Thymus (tissue), 11 donors: ENCODE measurements around the gene TUT7. TPM values are rescaled to one million over a fixed set of nuclear protein-coding genes. Genes with fewer than 3 reads are reported as not detected.

Experiments
- DNase-seq, 9 donors: peaks; one replicate each; pipeline ENCODE4 v3.0.0-alpha.2; 2013; ENCODE audit warnings: low spot score in 9 of 9, low read depth in 6 of 9, missing footprints in 1 of 9
- H3K27ac ChIP-seq, 2 donors: one replicate each; pipeline ENCODE4 v1.5.1; 2013; ENCODE audit warnings: control low read depth in 1 of 2, low read depth in 1 of 2, low read length in 1 of 2, mild to moderate bottlenecking in 1 of 2, moderate library complexity in 1 of 2
- H3K27me3 ChIP-seq, 2 donors: one replicate each; pipeline ENCODE4 v1.5.1; 2013; ENCODE audit warnings: low read length in 1 of 2; ENCODE audit not compliant: control insufficient read depth in 2 of 2, insufficient read depth in 1 of 2
- H3K36me3 ChIP-seq, 2 donors: one replicate each; pipeline ENCODE4 v1.5.1; 2013; ENCODE audit warnings: low read length in 1 of 2, mild to moderate bottlenecking in 1 of 2, moderate library complexity in 1 of 2; ENCODE audit not compliant: control insufficient read depth in 2 of 2, insufficient read depth in 2 of 2
- H3K4me1 ChIP-seq, 2 donors: one replicate each; pipeline ENCODE4 v1.5.1; 2013; ENCODE audit warnings: low read length in 2 of 2; ENCODE audit not compliant: control insufficient read depth in 2 of 2, insufficient read depth in 2 of 2
- H3K4me3 ChIP-seq, 2 donors: one replicate each; pipeline ENCODE4 v1.5.1; 2013; ENCODE audit warnings: low read length in 2 of 2, control low read depth in 1 of 2, mild to moderate bottlenecking in 1 of 2
- H3K9me3 ChIP-seq, 2 donors: one replicate each; pipeline ENCODE4 v1.5.1; 2013; ENCODE audit warnings: low read length in 1 of 2, mild to moderate bottlenecking in 1 of 2; ENCODE audit not compliant: control insufficient read depth in 2 of 2, insufficient read depth in 1 of 2
- WGBS: extraction: QIAGEN DNeasy Blood & Tissue Kit; methylation state at CpG from one replicate; pipeline ENCODE4 v1.1.7; 2013; 5-methylcytosine and 5-hydroxymethylcytosine counted together
- polyA plus RNA-seq: library from polyadenylated mRNA; stranded (reverse); fragments of 200-250 nt; gene quantifications from one replicate; pipeline ENCODE4 v1.2.3, GENCODE V29; 2013
- total RNA-seq: library from RNA; stranded (reverse); fragments of 120-200 nt; gene quantifications from one replicate; pipeline ENCODE4 v1.2.4, GENCODE V29; 2013
- donor health status: healthy.

The TUT7 gene
- total and polyA plus RNA-seq, 2 donors, result 25.9 to 29.2 TPM

- H3K9me3 ChIP-seq, result no peaks in the 10 kb centered on the region
- peaks cover 7 to 9% of the 10 kb centered on the region in 2 donors for H3K4me1 ChIP-seq
- no peaks in the 10 kb centered on the region for H3K27me3 ChIP-seq
- peaks cover 0 to 4% of the 10 kb centered on the region in 2 donors for H3K36me3 ChIP-seq
- DNase-seq, result peak in 4 of 9 donors; percentile 7 to 38 (median 10)
- 2% methylated on average over 31 of the region's 31 CpGs for WGBS
- H3K4me3 ChIP-seq, result peak overlapping the region; percentile 75 to 80
- peak overlapping the region; percentile 84 to 90 for H3K27ac ChIP-seq
Measured at GRCh38 chr9:86281593-86282076, 72.6 kb downstream of the TUT7 start.

DNA sequence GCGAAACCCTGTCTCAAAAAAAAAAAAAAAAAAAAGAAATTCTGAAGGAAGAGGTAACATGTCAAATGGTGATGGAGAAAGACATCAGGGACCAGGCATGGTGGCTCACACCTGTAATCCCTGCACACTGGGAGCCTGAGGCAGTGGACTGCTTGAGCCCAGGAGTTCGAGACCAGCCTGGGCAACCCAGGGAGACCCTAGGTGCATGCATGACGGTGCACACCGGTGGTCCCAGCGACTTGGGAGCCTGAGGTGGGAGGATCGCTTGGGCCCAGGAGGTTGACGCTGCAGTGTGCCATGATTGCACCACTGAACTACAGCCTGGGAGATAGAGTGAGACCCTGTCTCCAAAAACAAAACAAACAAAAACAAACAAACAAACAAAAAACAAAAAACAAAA is 73.6 kb downstream of the TUT7 start:
- Histone ChIP-seq H3K4me3 (no peak overlapping the region), H3K9me3 (no peaks in the 10 kb centered on the region), H3K36me3 (no peaks in the 10 kb centered on the region), H3K4me1 (peaks cover 7 to 9% of the 10 kb centered on the region in 2 donors), H3K27ac (no peak overlapping the region), H3K27me3 (no peaks in the 10 kb centered on the region)
- no peak for DNase-seq
- 97% methylated on average over 7 of the region's 7 CpGs for WGBS

GRCh38 chr9:86279839-86280238 is 74.4 kb downstream of the TUT7 start:
- no peaks in the 10 kb centered on the region for H3K9me3 ChIP-seq
- 98% methylated on average over 3 of the region's 3 CpGs for WGBS
- peaks cover 7 to 9% of the 10 kb centered on the region in 2 donors for H3K4me1 ChIP-seq
- H3K4me3 ChIP-seq, result no peak overlapping the region
- no peak overlapping the region for H3K27ac ChIP-seq
- no peaks in the 10 kb centered on the region for H3K36me3 ChIP-seq
- no peaks in the 10 kb centered on the region for H3K27me3 ChIP-seq
- DNase-seq, result no peak

DNA sequence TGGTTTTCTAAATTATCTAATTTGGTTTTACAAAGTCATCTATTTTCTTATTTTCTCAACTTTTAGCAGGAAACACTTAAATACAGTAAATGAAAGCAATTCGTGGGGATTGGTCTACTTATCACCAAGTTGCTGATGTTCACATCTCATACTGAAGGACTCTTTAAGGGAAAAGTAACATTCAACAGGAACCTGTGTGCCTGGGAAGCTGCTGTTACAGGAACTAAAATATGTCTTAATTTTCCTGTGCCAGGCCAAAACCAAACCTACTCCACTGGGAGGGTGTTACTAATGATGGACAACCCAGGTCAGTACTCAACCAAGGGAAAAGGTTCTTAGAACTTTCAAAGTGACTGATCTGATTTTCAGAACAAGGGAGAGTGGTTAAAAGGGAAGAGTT is 77.1 kb downstream of the TUT7 start:
- Histone ChIP-seq H3K27me3 (no peaks in the 10 kb centered on the region), H3K27ac (no peak overlapping the region), H3K9me3 (no peaks in the 10 kb centered on the region), H3K4me3 (no peak overlapping the region), H3K36me3 (peaks cover 2 to 5% of the 10 kb centered on the region in 2 donors), H3K4me1 (peaks cover 0 to 4% of the 10 kb centered on the region in 2 donors)
- no peak for DNase-seq
- WGBS, result 64% methylated on average over 1 of the region's 1 CpG

GRCh38 chr9:86275962-86276361 is 78.2 kb downstream of the TUT7 start:
- Histone ChIP-seq H3K27ac (no peak overlapping the region), H3K36me3 (peaks cover 8 to 13% of the 10 kb centered on the region in 2 donors), H3K4me3 (no peak overlapping the region), H3K9me3 (no peaks in the 10 kb centered on the region), H3K27me3 (no peaks in the 10 kb centered on the region), H3K4me1 (peaks cover 0 to 4% of the 10 kb centered on the region in 2 donors)
- 96% methylated on average over 3 of the region's 3 CpGs for WGBS
- DNase-seq, result peak in 1 of 9 donors; percentile 29

GRCh38 chr9:86274821-86275643 is 79.2 kb downstream of the TUT7 start:
- Histone ChIP-seq H3K9me3 (no peaks in the 10 kb centered on the region), H3K27me3 (no peaks in the 10 kb centered on the region), H3K36me3 (peaks cover 8 to 13% of the 10 kb centered on the region in 2 donors), H3K4me1 (no peaks in the 10 kb centered on the region), H3K27ac (no peak overlapping the region), H3K4me3 (no peak overlapping the region)
- WGBS, result 95% methylated on average over 7 of the region's 7 CpGs
- DNase-seq, result no peak

DNA sequence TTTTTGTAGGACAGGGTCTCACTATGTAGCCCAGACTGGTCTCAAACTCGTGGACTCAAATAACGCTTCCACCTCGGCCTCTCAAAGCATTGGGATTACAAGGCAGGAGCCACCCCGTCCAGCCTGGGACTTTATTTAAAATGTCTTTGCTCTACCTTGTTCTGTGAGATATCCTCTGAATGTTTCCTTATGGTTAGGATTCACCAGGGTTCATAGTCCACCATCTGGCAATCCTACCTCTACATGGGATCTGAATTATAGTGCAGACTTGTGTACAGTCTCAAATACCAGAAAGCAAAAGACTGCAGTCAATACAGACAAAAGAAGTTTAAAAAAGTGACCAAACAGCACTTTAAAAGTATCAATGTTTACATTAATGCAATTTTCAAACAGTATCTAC is 82.0 kb downstream of the TUT7 start:
- DNase-seq, result no peak
- Histone ChIP-seq H3K4me3 (no peak overlapping the region), H3K27ac (no peak overlapping the region), H3K4me1 (no peaks in the 10 kb centered on the region), H3K36me3 (peaks cover 8 to 13% of the 10 kb centered on the region in 2 donors), H3K9me3 (no peaks in the 10 kb centered on the region), H3K27me3 (no peaks in the 10 kb centered on the region)
- WGBS, result 98% methylated on average over 4 of the region's 4 CpGs

GRCh38 chr9:86263876-86264275 is 90.3 kb downstream of the TUT7 start:
- Histone ChIP-seq H3K27ac (no peak overlapping the region), H3K27me3 (no peaks in the 10 kb centered on the region), H3K9me3 (no peaks in the 10 kb centered on the region), H3K4me3 (no peak overlapping the region), H3K36me3 (peaks cover 3 to 14% of the 10 kb centered on the region in 2 donors), H3K4me1 (no peaks in the 10 kb centered on the region)
- WGBS, result 97% methylated on average over 6 of the region's 6 CpGs
- DNase-seq, result no peak

DNA sequence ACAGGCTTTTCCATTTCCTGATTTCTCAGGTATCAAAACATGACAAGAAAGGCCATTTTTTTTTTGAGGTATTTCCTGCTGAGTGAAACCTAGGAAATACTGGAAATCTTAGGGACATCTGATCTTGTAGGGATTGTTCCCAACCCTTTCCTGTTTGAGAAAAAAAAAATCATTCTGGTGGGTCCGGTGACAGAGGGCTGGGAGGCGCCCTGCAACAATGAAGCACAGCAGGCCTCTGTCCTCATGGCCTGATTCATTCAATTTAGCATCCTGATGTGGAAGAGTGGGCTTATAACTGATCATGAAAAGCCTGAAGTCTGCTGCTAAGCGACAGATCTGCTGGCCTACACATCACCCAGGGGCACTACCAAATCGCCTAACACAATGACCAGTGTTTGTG is 91.7 kb downstream of the TUT7 start:
- H3K9me3 ChIP-seq, result no peaks in the 10 kb centered on the region
- 96% methylated on average over 4 of the region's 4 CpGs for WGBS
- H3K4me3 ChIP-seq, result no peak overlapping the region
- H3K36me3 ChIP-seq, result peaks cover 3 to 14% of the 10 kb centered on the region in 2 donors
- H3K27ac ChIP-seq, result peak overlapping the region in 1 of 2 donors; percentile 8
- H3K4me1 ChIP-seq, result no peaks in the 10 kb centered on the region
- no peak for DNase-seq
- no peaks in the 10 kb centered on the region for H3K27me3 ChIP-seq
